GM21717 (cell line): Measurements from ENCODE around the gene CHST3.
"Not testable (repeated sequence)": the region's sequence is repeated elsewhere in the genome, so short reads cannot be mapped to it uniquely, and the experiment has no call there.

ENCODE experiments used
- ATAC-seq: cut with Tn5 transposase; IDR thresholded peaks from one replicate; pipeline ENCODE4 v1.9.1; 2021; ENCODE audit warnings: mild to moderate bottlenecking, moderate library complexity; ENCODE audit not compliant: unreplicated experiment

Gene CHST3

DNA sequence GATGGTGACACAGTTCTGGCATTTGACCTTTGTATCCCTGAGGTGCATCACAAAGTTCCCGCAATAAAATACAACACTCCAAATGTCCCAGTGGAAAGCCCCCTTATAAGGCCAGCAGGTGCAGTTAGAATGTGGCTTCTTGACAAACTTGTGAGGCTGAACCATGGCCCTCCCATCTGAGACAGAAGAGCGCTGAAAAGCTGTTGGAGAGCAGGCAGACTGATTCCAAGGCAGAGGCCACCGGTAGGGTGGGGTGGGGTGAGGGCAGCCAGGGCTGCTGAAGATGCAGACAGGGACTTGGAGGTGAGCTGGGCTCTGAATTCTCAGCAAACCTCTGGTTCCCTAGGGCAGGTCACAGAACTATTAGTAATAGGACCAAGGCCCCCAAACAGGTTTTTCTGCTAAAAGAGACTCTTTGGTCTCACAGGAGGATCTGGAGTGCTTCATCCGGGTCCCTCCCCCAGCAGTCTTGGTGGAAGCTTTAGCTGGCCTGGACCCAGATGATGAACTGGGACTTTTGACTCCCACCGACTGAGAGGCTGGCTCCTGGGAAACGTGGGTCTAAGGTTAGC is 15.6 kb upstream of the CHST3 start:
- no peak for ATAC-seq

GRCh38 chr10:71950683-71951082 is 13.5 kb upstream of the CHST3 start:
- no peak for ATAC-seq

DNA sequence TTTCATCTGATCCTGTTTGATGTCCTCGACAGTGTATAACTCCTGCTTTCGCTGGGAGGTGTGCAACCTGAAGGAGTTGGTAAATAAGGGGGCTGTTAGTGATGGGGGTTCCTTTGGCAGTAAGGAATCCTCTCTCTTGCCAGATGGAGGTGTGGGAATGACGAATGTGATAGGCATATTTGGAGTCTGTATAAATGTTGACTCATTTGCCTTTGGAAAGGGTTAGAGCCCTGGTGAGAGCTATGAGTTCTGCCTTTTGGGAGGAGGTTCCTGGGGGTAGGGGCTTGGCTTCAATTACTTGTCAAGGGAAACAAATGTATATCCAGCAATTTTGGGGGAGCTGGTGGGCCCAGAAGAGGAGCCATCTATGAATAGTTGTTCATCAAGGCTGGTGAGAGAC is 11.4 kb upstream of the CHST3 start:
- ATAC-seq = no peak

DNA sequence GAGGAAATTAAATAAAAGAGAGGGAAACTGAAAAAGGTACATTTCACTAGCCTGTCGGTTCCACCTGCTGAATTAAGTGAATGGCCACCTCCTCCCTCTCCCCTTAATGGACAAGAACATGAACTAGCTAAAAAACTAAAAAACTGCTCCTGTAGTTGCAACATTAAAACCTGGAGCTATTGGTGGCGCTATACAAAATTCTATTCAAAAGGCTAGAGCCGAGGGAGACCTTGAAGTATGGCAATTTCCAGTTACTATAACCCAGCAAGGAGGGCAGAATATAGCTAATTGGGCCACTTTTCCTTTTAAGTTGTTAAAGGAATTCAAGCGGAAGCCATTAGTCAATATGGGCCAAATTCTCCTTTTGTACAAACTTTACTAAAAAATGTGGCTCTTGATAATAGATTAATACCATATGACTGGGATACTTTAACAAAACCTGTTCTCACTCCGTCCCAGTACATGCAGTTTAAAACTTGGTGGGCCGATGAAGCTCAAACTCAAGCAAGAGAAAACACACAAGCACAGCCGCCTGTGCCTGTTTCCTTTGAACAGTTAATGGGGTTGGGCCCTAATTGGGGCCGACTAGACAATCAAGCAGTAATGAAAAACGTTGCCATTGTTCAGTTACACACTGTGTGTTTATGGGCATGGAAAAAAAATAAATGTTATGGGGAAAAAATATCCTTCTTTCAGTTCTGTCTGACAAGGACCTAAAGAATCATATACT is 6.5 kb upstream of the CHST3 start:
- no peak for ATAC-seq

- ATAC-seq = no peak
These were observed 4.7 kb upstream of the CHST3 start for GRCh38 chr10:71959526-71959925.

GRCh38 chr10:71961831-71962230 is 2.4 kb upstream of the CHST3 start:
- no peak for ATAC-seq

DNA sequence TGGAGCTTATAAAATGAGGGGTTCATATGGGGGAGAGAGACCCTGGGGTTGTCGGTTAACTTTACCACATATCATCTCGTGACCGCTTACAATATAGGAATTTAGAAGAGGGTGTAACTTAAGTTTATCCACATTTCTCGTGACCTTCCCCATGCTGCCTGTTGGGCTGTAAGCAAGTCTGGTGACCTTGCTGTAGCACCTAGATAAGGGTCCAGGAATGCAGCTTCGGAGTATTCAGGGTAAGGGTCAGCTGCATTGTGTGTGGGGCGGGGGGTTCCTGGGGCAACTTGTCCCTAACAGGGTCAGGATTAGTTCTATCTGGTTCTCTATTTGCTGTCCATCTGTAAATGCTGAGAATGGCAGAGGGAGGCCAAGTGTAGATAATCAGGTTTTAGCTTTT is 1.3 kb upstream of the CHST3 start:
- no peak for ATAC-seq

- no peak for ATAC-seq
These were observed 671 bp upstream of the CHST3 start for GRCh38 chr10:71963351-71964097.

DNA sequence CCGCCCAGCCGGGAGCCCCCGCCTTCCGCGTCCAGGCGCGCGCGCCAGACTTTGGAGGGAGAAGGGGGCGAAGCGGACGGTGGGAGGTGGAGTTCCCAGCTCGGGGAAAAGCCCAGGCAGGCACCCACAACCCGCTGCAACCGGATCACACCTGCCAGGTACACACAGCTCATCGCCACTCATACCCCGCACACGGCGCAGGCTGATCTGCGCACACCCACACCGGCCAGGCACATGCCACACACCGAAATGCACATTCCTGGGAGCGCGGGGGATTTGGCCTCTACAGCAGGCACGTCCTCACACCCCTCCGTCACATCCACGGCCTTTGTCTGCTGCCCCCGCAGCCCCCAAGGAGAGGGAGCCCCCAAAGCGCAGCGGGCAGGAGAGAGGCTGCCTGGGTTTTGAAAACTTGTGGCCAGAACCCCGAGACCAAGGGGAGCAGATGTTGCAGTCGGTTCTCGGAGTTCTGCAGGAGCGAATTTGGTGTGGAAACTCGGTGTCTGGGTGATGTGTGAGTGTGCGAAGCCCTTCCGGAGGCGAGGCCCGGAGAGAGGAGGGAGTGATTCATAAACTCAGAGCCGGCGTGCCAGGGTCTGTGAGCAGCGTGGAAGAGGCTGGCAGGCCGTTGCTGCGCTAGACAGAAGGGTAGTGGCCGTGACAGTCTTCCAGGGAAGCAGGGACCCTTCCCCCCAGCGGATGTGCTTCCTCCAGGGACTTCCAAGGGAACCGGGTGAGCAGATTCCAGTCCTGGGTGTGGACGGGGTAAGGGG is 734 bp downstream of the CHST3 start:
- ATAC-seq = no peak

DNA sequence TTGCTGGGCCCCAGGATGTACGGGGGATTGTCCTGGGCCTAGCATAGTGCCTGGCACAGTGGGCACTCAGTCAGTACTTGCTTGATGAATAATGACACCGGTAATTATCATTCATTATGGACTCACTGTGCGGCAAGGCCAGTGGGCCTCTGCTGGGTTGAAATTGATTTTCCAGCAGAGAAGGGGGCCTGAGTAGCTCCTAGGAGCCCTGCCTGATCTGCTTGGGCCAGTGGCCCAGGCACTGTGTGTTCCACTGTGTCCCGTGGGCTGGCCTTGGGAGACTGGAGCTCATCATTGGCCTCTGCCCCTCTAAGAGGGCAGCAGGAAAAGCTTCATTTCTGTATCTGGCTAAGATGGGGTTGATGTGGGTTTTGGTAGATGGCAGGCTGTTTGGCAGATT is 1.4 kb downstream of the CHST3 start:
- no peak for ATAC-seq

- no peak for ATAC-seq
These were observed 2.1 kb downstream of the CHST3 start for GRCh38 chr10:71966046-71967004.

DNA sequence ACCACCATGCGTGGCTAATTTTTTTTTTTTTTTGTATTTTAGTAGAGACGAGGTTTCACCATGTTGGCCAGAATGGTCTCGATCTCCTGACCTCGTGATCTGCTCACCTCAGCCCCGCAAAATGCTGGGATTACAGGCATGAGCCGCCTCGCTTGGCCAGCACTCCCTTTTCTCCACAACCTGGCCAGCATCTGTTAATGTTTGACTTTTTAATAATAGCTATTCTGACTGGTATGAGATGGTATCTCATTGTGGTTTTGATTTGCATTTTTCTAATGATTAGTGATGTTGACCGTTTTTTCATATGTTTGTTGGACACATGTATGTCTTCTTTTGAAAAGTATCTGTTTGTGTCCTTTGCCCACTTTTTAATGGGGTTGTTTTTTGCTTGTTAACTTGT is 3.8 kb downstream of the CHST3 start:
- ATAC-seq = not testable (repeated sequence)

- ATAC-seq = no peak
These were observed 4.6 kb downstream of the CHST3 start for GRCh38 chr10:71968553-71969474.

- no peak for ATAC-seq
These were observed 5.7 kb downstream of the CHST3 start for GRCh38 chr10:71969929-71970328.

DNA sequence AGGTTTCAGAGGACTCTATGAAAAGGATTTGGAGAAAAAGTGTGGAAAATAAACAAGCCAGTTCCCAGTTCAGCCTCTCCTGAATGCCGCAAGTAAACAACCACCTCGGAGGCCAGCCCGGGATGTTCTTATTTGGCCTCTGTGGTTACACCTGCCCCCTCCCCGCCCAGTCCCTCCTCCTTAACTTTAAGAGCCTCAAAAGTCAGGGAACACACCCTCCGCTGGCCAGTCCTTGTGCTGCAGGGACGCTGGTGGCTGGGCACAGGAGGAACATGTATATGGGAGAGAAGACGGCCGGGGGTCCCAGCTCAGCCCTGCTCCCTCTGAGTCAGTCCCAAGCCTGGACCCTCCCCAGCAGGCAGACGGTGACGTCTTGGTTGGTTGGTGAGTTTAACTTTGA is 6.1 kb downstream of the CHST3 start:
- ATAC-seq = no peak

GRCh38 chr10:71970869-71971268 is 6.7 kb downstream of the CHST3 start:
- ATAC-seq = no peak

GRCh38 chr10:71971311-71971731 is 7.1 kb downstream of the CHST3 start:
- ATAC-seq = no peak

DNA sequence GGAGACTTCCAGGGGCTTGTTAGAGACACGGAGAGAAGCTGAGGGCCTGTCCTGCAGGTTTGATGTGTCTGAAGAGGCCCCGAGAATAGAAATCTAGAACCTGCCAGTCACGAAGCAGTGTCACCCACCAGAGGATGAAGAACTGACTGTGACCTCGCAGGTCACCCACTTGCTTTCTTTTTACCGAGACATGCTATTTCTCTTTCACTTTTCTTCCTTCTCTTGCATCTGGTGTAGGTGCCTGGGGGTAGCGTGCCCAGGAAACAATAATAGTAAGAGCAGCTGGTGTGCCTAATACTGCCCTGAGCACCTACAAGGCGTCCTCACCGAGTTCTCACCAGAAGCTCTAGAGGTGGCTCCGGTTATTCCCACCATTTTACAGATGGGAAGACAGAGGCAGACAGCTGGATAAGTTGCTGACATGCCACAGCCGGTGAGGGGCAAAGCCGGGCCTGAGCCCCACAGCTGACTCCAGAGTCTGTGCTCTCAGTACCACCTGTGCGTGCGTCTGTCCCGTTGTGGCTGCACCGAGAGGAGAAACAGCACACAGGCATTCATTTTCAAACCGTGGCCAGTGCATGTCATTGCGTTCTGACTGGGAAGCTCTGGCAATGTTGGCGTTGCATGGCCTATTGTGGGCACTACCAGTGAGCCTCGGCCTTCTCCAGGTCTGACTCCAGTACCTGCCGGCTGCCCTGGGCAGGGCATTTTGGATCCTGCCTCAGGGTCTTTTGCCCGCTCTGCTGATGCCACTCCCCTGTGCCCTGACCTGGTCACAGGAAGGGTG is 7.8 kb downstream of the CHST3 start:
- peak; percentile 51 for ATAC-seq
